H1 (cell line): ENCODE results near the gene ATG16L2. TPM values are rescaled to one million over a fixed set of nuclear protein-coding genes. Genes with fewer than 3 reads are reported as not detected.

ENCODE experiments used
- CTCF ChIA-PET: fragments of 300-600 bp; sonication (Branson Sonifier 250); formaldehyde crosslinking; loops from one replicate; lab custom pipeline; 2021; ENCODE audit not compliant: partially characterized antibody; lab: Charles Lee
- POLR2A ChIA-PET: fragments of 300-600 bp; sonication (Branson Sonifier 250); formaldehyde crosslinking; loops from one replicate; lab custom pipeline; 2021; ENCODE audit warnings: inconsistent platforms; ENCODE audit not compliant: partially characterized antibody; lab: Charles Lee
- DNase-seq, 2 experiments: peaks; one replicate each; pipeline versions ENCODE4 v3.0.0 to v3.0.0-alpha.2; 2010 to 2022; ENCODE audit warnings: low spot score in 2 of 2, low read depth in 1 of 2, mixed read lengths in 1 of 2
- FAIRE-seq: peaks from 2 replicates; lab custom pipeline; 2011; peaks lifted over from hg19 to GRCh38; lab: Jason Lieb, UNC
- H2AFZ ChIP-seq: 2 replicates; pipeline ENCODE4 v1.8.1; 2012; ENCODE audit warnings: low read length, inconsistent platforms
- H2AK5ac ChIP-seq: 2 replicates; pipeline ENCODE4 v1.6.1; 2013; ENCODE audit warnings: low read depth, low read length
- H2BK120ac ChIP-seq: replicated peaks from 2 replicates; pipeline ENCODE3; 2013; ENCODE audit warnings: low read depth, low read length, inconsistent platforms
- H2BK12ac ChIP-seq: 2 replicates; pipeline ENCODE4 v1.6.1; 2013; ENCODE audit warnings: low read depth, low read length
- H2BK15ac ChIP-seq: 2 replicates; pipeline ENCODE4 v1.6.1; 2013; ENCODE audit warnings: low read length
- H2BK20ac ChIP-seq: 2 replicates; pipeline ENCODE4 v1.6.1; 2013; ENCODE audit warnings: low read length
- H2BK5ac ChIP-seq: 2 replicates; pipeline ENCODE4 v1.6.1; 2013; ENCODE audit warnings: low read depth, low read length
- H3K14ac ChIP-seq: 2 replicates; pipeline ENCODE4 v1.6.1; 2013; ENCODE audit warnings: inconsistent platforms; ENCODE audit not compliant: insufficient read length
- H3K18ac ChIP-seq: 2 replicates; pipeline ENCODE4 v1.6.1; 2013; ENCODE audit warnings: low read length; ENCODE audit errors: extremely low read depth
- H3K23ac ChIP-seq: 2 replicates; pipeline ENCODE4 v1.6.1; 2013; ENCODE audit warnings: inconsistent platforms; ENCODE audit not compliant: insufficient read length
- H3K23me2 ChIP-seq: 2 replicates; pipeline ENCODE4 v1.6.1; 2013; ENCODE audit warnings: low read depth, low read length
- H3K27ac ChIP-seq: 2 replicates; pipeline ENCODE4 v1.6.1; 2011; ENCODE audit warnings: low read depth, low read length, inconsistent platforms
- H3K27me3 ChIP-seq, 4 experiments: replicated peaks in 1 of 4; 1 replicate in 1 of 4; 2 replicates in 3 of 4; pipeline versions ENCODE4 v1.6.1 to v1.8.1; 2011 to 2013; ENCODE audit warnings: low read length in 3 of 4, mild to moderate bottlenecking in 3 of 4, inconsistent platforms in 2 of 4, mixed read lengths in 2 of 4, moderate library complexity in 1 of 4; ENCODE audit not compliant: control insufficient read depth in 3 of 4, insufficient read depth in 3 of 4; ENCODE audit errors: extremely low read depth in 1 of 4
- H3K36me3 ChIP-seq, 4 experiments: 2 replicates each; pipeline versions ENCODE4 v1.6.1 to v1.8.1; 2011 to 2013; ENCODE audit warnings: mild to moderate bottlenecking in 4 of 4, low read length in 3 of 4, moderate library complexity in 2 of 4, control low read depth in 1 of 4, inconsistent platforms in 1 of 4; ENCODE audit not compliant: insufficient read depth in 4 of 4, control insufficient read depth in 2 of 4
- H3K4ac ChIP-seq: replicated peaks from 2 replicates; pipeline ENCODE3; 2013; ENCODE audit warnings: low read length, low read depth, mixed read lengths, inconsistent platforms; ENCODE audit not compliant: insufficient read length
- H3K4me1 ChIP-seq, 4 experiments: replicated peaks in 1 of 4; 1 replicate in 1 of 4; 2 replicates in 3 of 4; pipeline versions ENCODE4 v1.6.1 to v1.8.1; 2011 to 2013; ENCODE audit warnings: low read length in 3 of 4, inconsistent platforms in 2 of 4, mixed read lengths in 1 of 4; ENCODE audit not compliant: insufficient read depth in 4 of 4, control insufficient read depth in 3 of 4
- H3K4me2 ChIP-seq, 2 experiments: 2 replicates each; pipeline versions ENCODE4 v1.6.1 to v1.8.1; 2011 to 2013; ENCODE audit warnings: low read depth in 2 of 2, low read length in 2 of 2, control low read depth in 1 of 2, inconsistent platforms in 1 of 2, mild to moderate bottlenecking in 1 of 2; ENCODE audit not compliant: insufficient read depth in 1 of 2
- H3K4me3 ChIP-seq, 4 experiments: fragments of 200-600, 300-600 bp in 1 of 4; sonication (generic), shearing (Covaris generic), sonication (Bioruptor Twin) in 1 of 4; 2 replicates each; pipeline versions ENCODE4 v1.5.1 to v1.8.1; 2011 to 2016; ENCODE audit warnings: low read length in 4 of 4, low read depth in 3 of 4, control low read depth in 2 of 4, inconsistent platforms in 2 of 4, mild to moderate bottlenecking in 2 of 4, mixed read lengths in 1 of 4, moderate library complexity in 1 of 4; ENCODE audit not compliant: insufficient read depth in 2 of 4; ENCODE audit errors: extremely low read depth in 1 of 4
- H3K56ac ChIP-seq: replicated peaks from 2 replicates; pipeline ENCODE3; 2013; ENCODE audit warnings: low read depth, mild to moderate bottlenecking, mixed read lengths, low read length, inconsistent platforms; ENCODE audit not compliant: insufficient read length
- H3K79me1 ChIP-seq: 2 replicates; pipeline ENCODE4 v1.6.1; 2013; ENCODE audit warnings: low read depth, low read length, control low read depth
- H3K79me2 ChIP-seq, 2 experiments: 2 replicates each; pipeline versions ENCODE4 v1.6.1 to v1.8.1; 2012 to 2013; ENCODE audit warnings: low read length in 2 of 2, mild to moderate bottlenecking in 2 of 2, inconsistent platforms in 1 of 2; ENCODE audit not compliant: insufficient read depth in 2 of 2, control insufficient read depth in 1 of 2
- H3K9ac ChIP-seq, 4 experiments: replicated peaks in 1 of 4; 1 replicate in 1 of 4; 2 replicates in 3 of 4; pipeline versions ENCODE4 v1.6.1 to v1.8.1; 2011 to 2013; ENCODE audit warnings: low read depth in 3 of 4, low read length in 3 of 4, control low read depth in 2 of 4, mild to moderate bottlenecking in 2 of 4, moderate library complexity in 2 of 4, inconsistent platforms in 1 of 4; ENCODE audit errors: extremely low read depth in 1 of 4
- H3K9me3 ChIP-seq, 2 experiments: 2 replicates each; pipeline versions ENCODE4 v1.6.1 to v1.8.1; 2012 to 2013; ENCODE audit warnings: mild to moderate bottlenecking in 2 of 2, moderate library complexity in 2 of 2, control low read depth in 1 of 2, inconsistent platforms in 1 of 2, low read depth in 1 of 2, low read length in 1 of 2, mixed read lengths in 1 of 2; ENCODE audit not compliant: insufficient read depth in 2 of 2
- H4K20me1 ChIP-seq, 2 experiments: replicated peaks in 1 of 2; 2 replicates each; pipeline versions ENCODE3 to v1.8.1; 2011 to 2013; ENCODE audit warnings: inconsistent platforms in 2 of 2, low read length in 2 of 2, mild to moderate bottlenecking in 1 of 2; ENCODE audit not compliant: insufficient read depth in 2 of 2, control insufficient read depth in 1 of 2
- H4K5ac ChIP-seq: 2 replicates; pipeline ENCODE4 v1.6.1; 2013; ENCODE audit warnings: low read length, low read depth, mixed read lengths, inconsistent platforms; ENCODE audit not compliant: insufficient read length
- H4K8ac ChIP-seq: 2 replicates; pipeline ENCODE4 v1.8.0; 2013; ENCODE audit warnings: mild to moderate bottlenecking, moderate library complexity, low read length, inconsistent platforms; ENCODE audit not compliant: insufficient read depth; ENCODE audit errors: extremely low read depth
- H4K91ac ChIP-seq: replicated peaks from 2 replicates; pipeline ENCODE3; 2013; ENCODE audit warnings: low read length, mixed read lengths, inconsistent platforms; ENCODE audit not compliant: insufficient read length
- BCL11A ChIP-seq, 2 experiments: IDR thresholded peaks; one replicate each; pipeline ENCODE4 v1.6.1; 2011; ENCODE audit warnings: low read depth in 2 of 2, low read length in 2 of 2, mild to moderate bottlenecking in 2 of 2
- BRCA1 ChIP-seq: IDR thresholded peaks from 2 replicates; pipeline ENCODE4 v1.6.1; 2012; ENCODE audit warnings: low read depth, low read length, improper control_type of control experiment
- CBX5 ChIP-seq: fragments of 300-800, 300-1000 bp; sonication (generic); IDR thresholded peaks from 2 replicates; pipeline ENCODE4 v1.7.1; 2016; ENCODE audit warnings: antibody characterized with exemption, low read length, low read depth
- CBX8 ChIP-seq: fragments of 300-800, 300-1000 bp; sonication (generic); IDR thresholded peaks from 2 replicates; pipeline ENCODE4 v1.7.1; 2016; ENCODE audit warnings: low read depth, low read length, borderline replicate concordance
- CHD2 ChIP-seq: IDR thresholded peaks from 2 replicates; pipeline ENCODE4 v1.6.1; 2012; ENCODE audit warnings: low read length, improper control_type of control experiment
- GTF2F1 ChIP-seq: IDR thresholded peaks from 2 replicates; pipeline ENCODE4 v1.6.1; 2012; ENCODE audit warnings: low read depth, low read length, improper control_type of control experiment, borderline replicate concordance
- KDM4A ChIP-seq: IDR thresholded peaks from one replicate; pipeline ENCODE4 v1.7.1; 2012; ENCODE audit warnings: low read depth, mild to moderate bottlenecking, moderate library complexity, low read length, inconsistent platforms; ENCODE audit not compliant: severe bottlenecking
- KDM5A ChIP-seq: fragments of 200-600 bp; IDR thresholded peaks from 2 replicates; pipeline ENCODE4 v1.7.1; 2012; ENCODE audit warnings: mild to moderate bottlenecking, low read length, inconsistent platforms, mixed read lengths
- MAFK ChIP-seq: IDR thresholded peaks from 2 replicates; pipeline ENCODE4 v1.6.1; 2012; ENCODE audit warnings: low read depth, mild to moderate bottlenecking, improper control_type of control experiment, low read length
- RXRA ChIP-seq: IDR thresholded peaks from 2 replicates; pipeline ENCODE4 v1.6.1; 2011; ENCODE audit warnings: low read depth, mild to moderate bottlenecking, low read length, moderate library complexity; ENCODE audit not compliant: insufficient read depth
- SIN3A ChIP-seq, 2 experiments: IDR thresholded peaks in 1 of 2; conservative IDR thresholded peaks in 1 of 2; 2 replicates each; pipeline ENCODE4 v1.6.1; 2011 to 2012; ENCODE audit warnings: low read length in 2 of 2, improper control_type of control experiment in 1 of 2, low read depth in 1 of 2, mild to moderate bottlenecking in 1 of 2
- WGBS, 2 experiments: shearing (Covaris generic) in 1 of 2; methylation state at CpG; one replicate each; pipeline versions ENCODE4 v1.1.6 to v1.1.7; 2013 to 2015; ENCODE audit warnings: low lambda C conversion rate in 2 of 2, mixed read lengths in 2 of 2, inconsistent platforms in 1 of 2, low coverage in 1 of 2, missing lambda C conversion rate in 1 of 2; ENCODE audit not compliant: insufficient replicate concordance in 2 of 2, insufficient coverage in 1 of 2, insufficient read length in 1 of 2; ENCODE audit errors: extremely low coverage in 1 of 2, missing lambda C conversion rate in 1 of 2; 5-methylcytosine and 5-hydroxymethylcytosine counted together
- polyA plus RNA-seq, 7 experiments: library from polyadenylated mRNA; depleted of rRNA in 3 of 7; stranded (reverse) in 5 of 7; unstranded in 2 of 7; fragments of >200 nt in 5 of 7; fragments of 200-250 nt in 2 of 7; gene quantifications; 1 replicate in 5 of 7; 2 replicates in 1 of 7; 4 replicates in 1 of 7; pipeline versions ENCODE4 v1.2.1 to v1.2.3, GENCODE V29; 2011 to 2013; ENCODE audit warnings: missing spikeins in 2 of 7, mixed read lengths in 2 of 7
- total RNA-seq: library from RNA; stranded (reverse); fragmentation: NEBNext Ultra II Directional; extraction: Animal tissue kit (Norgen Biotek cat#: 25700); gene quantifications from 2 replicates; pipeline ENCODE4 v1.2.1, GENCODE V29; 2021

The ATG16L2 gene
- total and polyA plus RNA-seq, 2 of the 8 experiments (the other 6 are each of a cell fraction or from before 2014, with no cell fraction given) = 11.0 to 18.5 TPM

- Histone ChIP-seq H3K79me1 (no peaks in the 10 kb centered on the region; the same call in 1 of the 2 replicates), H4K20me1 (no peaks in the 10 kb centered on the region), H3K23ac (no peak overlapping the region), H3K4me3 (no peak overlapping the region), H2AK5ac (0 out of 2 replicates have a peak overlapping the region, but pooled peaks have one; percentile 32), H3K23me2 (no peaks in the 10 kb centered on the region), H3K36me3 (no peaks in the 10 kb centered on the region; a peak in 1 of 8 replicates), H2BK120ac (no peak overlapping the region), H2AFZ (no peak overlapping the region), H4K8ac (no peak overlapping the region), H3K27ac (no peak overlapping the region), H3K4ac (no peak overlapping the region), H3K27me3 (no peaks in the 10 kb centered on the region; a peak in 1 of 7 replicates), H2BK5ac (no peak overlapping the region), H3K56ac (no peak overlapping the region), H4K5ac (no peak overlapping the region), H3K4me2 (no peak overlapping the region), H3K9me3 (no peaks in the 10 kb centered on the region), H2BK20ac (no peak overlapping the region), H3K14ac (no peak overlapping the region), H4K91ac (no peak overlapping the region), H2BK15ac (no peak overlapping the region), H2BK12ac (no peak overlapping the region), H3K18ac (no peak overlapping the region), H3K4me1 (peaks cover 0 to 5% (median 4%) of the 10 kb centered on the region in 4 experiments; a peak in 6 of 7 replicates), H3K79me2 (no peaks in the 10 kb centered on the region), H3K9ac (no peak overlapping the region)
- DNase-seq (no peak), FAIRE-seq (no peak)
- ChIA-PET CTCF (interaction anchor here (1.0 to 11.9 kb wide), 17 partner anchors 8 to 403 kb away, joined by 3 to 258 read pairs (median 9); no protein-coding TSS in a partner anchor), POLR2A (interaction anchor here (0.6 to 1.1 kb wide), 2 partner anchors 344 to 964 kb away, joined by 3 read pairs; no protein-coding TSS in a partner anchor)
- TF ChIP-seq CHD2 = no peak
- no peak for TF ChIP-seq KDM5A
- TF ChIP-seq BRCA1 = no peak
- TF ChIP-seq KDM4A = no peak
- no peak for TF ChIP-seq MAFK
- no peak for TF ChIP-seq RXRA
- no peak for TF ChIP-seq BCL11A (IDR thresholded peaks at IDR 0.05; ENCODE audit: low read depth in 2 of 2, low read length in 2 of 2)
- no peak for TF ChIP-seq CBX5
- TF ChIP-seq SIN3A (conservative IDR thresholded peaks at IDR 0.05 in 1 of 2, IDR thresholded peaks at IDR 0.05 in 1 of 2; ENCODE audit: low read depth in 1 of 2, low read length in 2 of 2) = no peak
- TF ChIP-seq CBX8 = no peak
- TF ChIP-seq GTF2F1 = no peak
- WGBS, 2 experiments = 87% methylated on average over 5 of the region's 5 CpGs; no CpG with 5 or more reads in 1 of the 2 experiments
Measured at GRCh38 chr11:72833083-72833733, 19.0 kb downstream of the ATG16L2 start.
